Transverse colon (tissue), 4 donors: ENCODE measurements around the gene ANTKMT. TPM values are rescaled to one million over a fixed set of nuclear protein-coding genes. Genes with fewer than 3 reads are reported as not detected.

Source experiments
- DNase-seq: peaks from one replicate; pipeline ENCODE4 v3.0.0-alpha.2; 2019
- H3K27ac ChIP-seq, 4 donors: fragments of 200-600 bp; sonication (generic); 2 replicates each; pipeline ENCODE4 v1.5.1; 2016 to 2018; ENCODE audit warnings: inconsistent platforms in 4 of 4
- H3K27me3 ChIP-seq: fragments of 200-600 bp; sonication (generic); 2 replicates; pipeline ENCODE4 v1.5.1; 2017; ENCODE audit warnings: inconsistent platforms
- H3K36me3 ChIP-seq, 4 donors: fragments of 200-600 bp; sonication (generic); 2 replicates each; pipeline ENCODE4 v1.5.1; 2017 to 2019; ENCODE audit warnings: inconsistent platforms in 4 of 4
- H3K4me1 ChIP-seq, 4 donors: fragments of 200-600 bp; sonication (generic); 2 replicates each; pipeline ENCODE4 v1.5.1; 2017 to 2020; ENCODE audit warnings: inconsistent platforms in 4 of 4
- H3K4me3 ChIP-seq, 4 donors: fragments of 200-600 bp; sonication (generic); 1 replicate in 1 of 4; 2 replicates in 3 of 4; pipeline versions ENCODE4 v1.5.1 to v1.6.1; 2017 to 2019; ENCODE audit warnings: inconsistent platforms in 4 of 4
- H3K9me3 ChIP-seq, 2 donors: fragments of 200-600 bp; sonication (generic); 2 replicates each; pipeline ENCODE4 v1.5.1; 2017 to 2019; ENCODE audit warnings: inconsistent platforms in 2 of 2
- EP300 ChIP-seq: sonication (generic); formaldehyde crosslinking; IDR thresholded peaks from one replicate; pipeline ENCODE4 v1.6.1; 2017; ENCODE audit warnings: antibody characterized with exemption, low read depth
- POLR2A ChIP-seq: fragments of 450-650 bp; IDR thresholded peaks from one replicate; pipeline ENCODE4 v1.6.1; 2016; ENCODE audit warnings: antibody characterized with exemption, mild to moderate bottlenecking, moderate library complexity
- POLR2AphosphoS5 ChIP-seq, 3 donors: sonication (generic); formaldehyde crosslinking; IDR thresholded peaks; one replicate each; pipeline ENCODE4 v1.6.1; 2016; ENCODE audit warnings: antibody characterized with exemption in 3 of 3
- WGBS, 2 donors: methylation state at CpG; one replicate each; pipeline ENCODE4 v1.1.5; 2018; ENCODE audit warnings: low coverage in 1 of 2; 5-methylcytosine and 5-hydroxymethylcytosine counted together
- in situ Hi-C, 4 donors: fragments of 200-750 bp; cut with MboI; loops; one replicate each; pipeline versions ENCODE4 v1.15.0 to v1.15.1; 2017; ENCODE audit warnings: low sequenced_read_pairs in 3 of 4, low pct_ligation_motif_present in 1 of 4, low pct_unique_long_range_greater_than_20kb in 1 of 4
- intact Hi-C: fragments of 100-400 bp; cut with DNase I; formaldehyde crosslinking; loops from one replicate; pipeline ENCODE4 v1.15.1; 2023; ENCODE audit warnings: low total_unique reads
- total RNA-seq, 4 donors: library from RNA; depleted of rRNA; stranded (reverse); fragments of >200 nt; gene quantifications; one replicate each; pipeline ENCODE4 v1.1.0, GENCODE V29; 2016
- TF ChIP-seq, protein P1 (sequence below), 5 experiments: fragments of 200-600 bp in 3 of 5; fragments of 450-650 bp in 2 of 5; sonication (generic) in 3 of 5; IDR thresholded peaks; 1 replicate in 2 of 5; 2 replicates in 3 of 5; pipeline ENCODE4 v1.5.1; 2016 to 2017; ENCODE audit warnings: antibody characterized with exemption in 5 of 5, inconsistent platforms in 3 of 5, mild to moderate bottlenecking in 2 of 5, moderate library complexity in 1 of 5

The ANTKMT gene
- total RNA-seq, 4 donors from 2014 or later: 19.7 to 53.0 (median 38.2) TPM

DNA sequence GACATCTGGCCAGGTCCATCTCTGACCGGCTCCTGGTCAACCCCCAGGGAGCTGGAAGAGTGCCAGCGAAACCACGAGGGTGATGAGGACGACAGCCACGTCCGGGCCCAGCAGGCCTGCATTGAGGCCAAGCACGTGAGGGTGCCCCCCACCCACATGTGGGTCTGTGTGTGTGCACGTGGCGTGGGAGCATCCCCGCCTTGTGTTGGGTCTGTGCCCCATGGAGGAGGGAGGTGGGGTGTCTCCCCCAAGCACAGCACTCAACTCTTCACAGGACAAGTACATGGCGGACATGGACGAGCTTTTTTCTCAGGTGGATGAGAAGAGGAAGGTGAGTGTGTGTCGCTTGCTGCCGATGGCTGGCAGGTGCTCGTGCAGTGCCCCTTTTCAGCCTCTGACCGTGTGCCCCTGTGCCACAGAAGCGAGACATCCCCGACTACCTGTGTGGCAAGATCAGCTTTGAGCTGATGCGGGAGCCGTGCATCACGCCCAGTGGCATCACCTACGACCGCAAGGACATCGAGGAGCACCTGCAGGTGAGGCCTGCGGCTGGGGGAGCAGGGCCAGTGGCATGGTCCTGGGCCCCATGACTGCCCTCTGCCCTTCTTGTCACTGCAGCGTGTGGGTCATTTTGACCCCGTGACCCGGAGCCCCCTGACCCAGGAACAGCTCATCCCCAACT, 39.1 kb upstream of the ANTKMT start:
- TF ChIP-seq, protein P1, sequence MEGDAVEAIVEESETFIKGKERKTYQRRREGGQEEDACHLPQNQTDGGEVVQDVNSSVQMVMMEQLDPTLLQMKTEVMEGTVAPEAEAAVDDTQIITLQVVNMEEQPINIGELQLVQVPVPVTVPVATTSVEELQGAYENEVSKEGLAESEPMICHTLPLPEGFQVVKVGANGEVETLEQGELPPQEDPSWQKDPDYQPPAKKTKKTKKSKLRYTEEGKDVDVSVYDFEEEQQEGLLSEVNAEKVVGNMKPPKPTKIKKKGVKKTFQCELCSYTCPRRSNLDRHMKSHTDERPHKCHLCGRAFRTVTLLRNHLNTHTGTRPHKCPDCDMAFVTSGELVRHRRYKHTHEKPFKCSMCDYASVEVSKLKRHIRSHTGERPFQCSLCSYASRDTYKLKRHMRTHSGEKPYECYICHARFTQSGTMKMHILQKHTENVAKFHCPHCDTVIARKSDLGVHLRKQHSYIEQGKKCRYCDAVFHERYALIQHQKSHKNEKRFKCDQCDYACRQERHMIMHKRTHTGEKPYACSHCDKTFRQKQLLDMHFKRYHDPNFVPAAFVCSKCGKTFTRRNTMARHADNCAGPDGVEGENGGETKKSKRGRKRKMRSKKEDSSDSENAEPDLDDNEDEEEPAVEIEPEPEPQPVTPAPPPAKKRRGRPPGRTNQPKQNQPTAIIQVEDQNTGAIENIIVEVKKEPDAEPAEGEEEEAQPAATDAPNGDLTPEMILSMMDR (IDR thresholded peaks at IDR 0.05): no peak
- no peak for TF ChIP-seq POLR2AphosphoS5 (IDR thresholded peaks at IDR 0.05)
- no peak for TF ChIP-seq EP300
- no peak for TF ChIP-seq POLR2A
- Histone ChIP-seq H3K27ac (no peak overlapping the region), H3K27me3 (no peaks in the 10 kb centered on the region), H3K4me1 (peaks cover 34 to 67% (median 53%) of the 10 kb centered on the region in 4 donors), H3K36me3 (peaks cover 0 to 9% (median 0%) of the 10 kb centered on the region in 4 donors), H3K4me3 (no peak overlapping the region), H3K9me3 (no peaks in the 10 kb centered on the region)
- no peak for DNase-seq
- in situ Hi-C loops (no loop called here), intact Hi-C loops (no loop called here)
- 77% methylated on average over 28 of the region's 28 CpGs; no CpG with 5 or more reads in 1 of the 2 donors for WGBS, 2 donors

DNA sequence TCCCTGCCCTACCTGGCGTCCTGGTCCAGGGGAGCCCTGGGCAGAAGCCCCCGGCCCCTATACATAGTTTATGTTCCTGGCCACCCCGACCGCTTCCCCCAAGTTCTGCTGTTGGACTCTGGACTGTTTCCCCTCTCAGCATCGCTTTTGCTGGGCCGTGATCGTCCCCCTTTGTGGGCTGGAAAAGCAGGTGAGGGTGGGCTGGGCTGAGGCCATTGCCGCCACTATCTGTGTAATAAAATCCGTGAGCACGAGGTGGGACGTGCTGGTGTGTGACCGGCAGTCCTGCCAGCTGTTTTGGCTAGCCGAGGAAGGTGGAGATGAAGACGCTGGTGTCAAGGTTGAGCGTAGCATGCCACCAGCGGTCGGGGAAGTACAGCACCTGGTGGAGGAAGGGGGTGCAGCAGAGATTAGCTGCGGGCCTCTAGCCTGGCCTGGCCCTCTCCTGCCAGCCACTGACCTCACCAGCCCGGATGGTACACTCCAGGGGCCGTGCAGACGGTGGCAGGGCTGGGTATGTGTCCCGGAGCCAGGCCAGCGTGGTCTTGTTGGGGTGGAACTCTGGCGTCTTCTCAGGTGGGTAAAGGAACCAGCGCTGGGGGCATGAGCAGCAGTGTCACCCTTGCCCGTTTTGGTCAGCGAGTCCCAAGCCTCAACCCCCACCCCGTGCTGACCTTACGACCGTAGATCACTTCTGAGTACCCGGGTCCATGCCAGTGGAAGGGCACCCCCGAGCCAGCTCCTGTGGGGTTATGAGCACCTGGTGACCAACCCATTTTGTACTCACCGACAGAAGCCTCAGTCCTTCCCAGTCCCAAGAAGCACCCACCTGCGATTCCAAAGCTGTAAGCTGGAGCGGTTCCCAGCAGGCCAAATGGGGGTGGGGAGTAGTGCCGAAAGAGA, 38.2 kb upstream of the ANTKMT start:
- H3K27me3 ChIP-seq: no peaks in the 10 kb centered on the region
- H3K4me1 ChIP-seq: peaks cover 34 to 60% (median 47%) of the 10 kb centered on the region in 4 donors
- peak overlapping the region in 3 of 4 donors; percentile 78 to 88 (median 78) for H3K27ac ChIP-seq
- WGBS, 2 donors: 79% methylated on average over 32 of the region's 36 CpGs; no CpG with 5 or more reads in 1 of the 2 donors
- in situ Hi-C loops: no loop called here
- H3K4me3 ChIP-seq: peak overlapping the region in 3 of 4 donors; percentile 55 to 67 (median 56)
- TF ChIP-seq EP300: no peak
- H3K9me3 ChIP-seq: no peaks in the 10 kb centered on the region
- intact Hi-C loops: no loop called here
- no peak for DNase-seq
- peaks cover 0 to 9% (median 0%) of the 10 kb centered on the region in 4 donors for H3K36me3 ChIP-seq

DNA sequence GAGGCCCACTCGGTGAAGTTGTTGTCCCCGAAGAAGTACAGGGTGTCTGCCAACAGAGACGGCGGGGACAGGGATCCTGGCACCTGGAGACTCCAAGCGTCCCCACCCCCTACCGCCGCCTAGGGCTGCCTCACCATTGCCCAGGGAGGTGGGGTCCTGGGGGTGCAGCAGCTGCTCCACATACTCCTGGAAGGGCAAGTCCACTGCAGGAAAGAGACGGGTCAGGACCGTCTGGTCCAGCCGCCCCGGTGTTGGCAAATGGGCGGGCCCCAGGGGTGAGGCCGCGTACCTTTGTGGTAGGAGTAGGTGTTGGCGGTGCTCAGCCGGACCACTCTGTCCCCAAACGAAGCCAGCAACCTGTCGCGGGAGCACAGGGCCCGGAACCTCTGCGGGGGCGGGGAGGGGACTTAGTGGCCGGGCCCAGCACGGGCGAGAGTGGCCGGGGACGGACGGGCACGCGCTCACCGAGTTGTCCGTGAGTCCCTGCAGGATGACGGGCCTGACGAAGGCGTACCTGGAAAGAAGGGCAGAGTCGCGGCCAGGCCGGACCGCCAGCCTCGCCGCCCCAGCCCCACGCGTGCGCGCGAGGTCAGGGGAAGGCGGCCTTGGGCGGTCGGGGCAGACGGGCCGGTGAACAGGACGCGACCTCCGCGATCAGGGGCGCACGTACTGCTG, 37.4 kb upstream of the ANTKMT start:
- no peaks in the 10 kb centered on the region for H3K9me3 ChIP-seq
- peak overlapping the region; percentile 78 to 94 (median 83) for H3K27ac ChIP-seq
- TF ChIP-seq POLR2AphosphoS5 (IDR thresholded peaks at IDR 0.05) (peak in 2 of 3 donors; percentile 14 to 20), POLR2A (peak; percentile 16), EP300 (no peak)
- TF ChIP-seq, protein P1 (IDR thresholded peaks at IDR 0.05): no peak
- in situ Hi-C loops: no loop called here
- intact Hi-C loops: no loop called here
- no peak for DNase-seq
- WGBS, 2 donors: 16% methylated on average over 34 of the region's 57 CpGs; no CpG with 5 or more reads in 1 of the 2 donors
- H3K4me3 ChIP-seq: peak overlapping the region; percentile 55 to 76 (median 62)
- H3K4me1 ChIP-seq: peaks cover 34 to 55% (median 47%) of the 10 kb centered on the region in 4 donors
- H3K36me3 ChIP-seq: peaks cover 0 to 9% (median 0%) of the 10 kb centered on the region in 4 donors
- no peaks in the 10 kb centered on the region for H3K27me3 ChIP-seq

DNA sequence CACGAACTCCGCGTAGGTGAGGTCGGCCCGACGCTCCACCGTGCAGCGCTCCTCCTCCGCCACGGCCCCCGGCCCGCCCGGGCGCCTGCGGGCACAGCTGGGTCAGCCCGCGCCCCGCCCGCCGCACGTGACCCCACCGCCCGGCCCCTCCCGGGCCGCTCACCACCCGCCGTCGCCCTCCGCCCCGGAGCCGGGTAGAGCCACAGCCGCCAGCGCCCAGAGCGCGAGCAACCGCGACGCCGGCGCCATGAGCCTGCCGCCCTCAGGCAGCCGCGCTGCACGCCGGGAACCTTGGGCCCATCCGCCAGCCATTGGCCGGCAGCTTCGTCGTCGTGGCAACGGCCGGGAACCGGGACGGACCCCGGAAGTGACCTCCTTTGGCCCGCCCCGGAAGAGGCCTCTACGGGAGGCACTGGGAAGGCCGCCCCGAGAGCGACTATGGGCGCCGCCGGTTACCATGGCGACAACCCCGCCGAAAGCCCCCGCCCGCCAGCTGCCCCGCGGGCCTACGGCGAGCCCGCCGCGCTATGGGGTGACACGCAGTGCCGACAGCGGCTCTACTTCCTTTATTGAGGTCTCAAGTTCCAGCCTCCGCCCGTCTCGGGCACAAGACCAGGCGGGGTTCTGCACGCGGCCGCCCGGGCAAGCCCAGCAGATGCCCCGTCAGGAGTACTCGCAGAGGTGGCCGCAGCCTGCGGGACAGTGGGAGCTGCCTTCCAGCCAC, 36.7 kb upstream of the ANTKMT start, which contains the start of gene JMJD8:
Gene JMJD8 (minus strand): TSS at position 264 of the 724 bp plus-strand sequence. CDS start 15 bp downstream, at position 249.
- peak; percentile 98 for DNase-seq
- Histone ChIP-seq H3K27ac (peak within 1 kb of the TSS; percentile 78 to 94 (median 83)), H3K4me1 (peaks cover 36 to 52% (median 48%) of the 10 kb centered on the region in 4 donors), H3K27me3 (no peaks in the 10 kb centered on the region), H3K4me3 (peak within 1 kb of the TSS; percentile 55 to 90 (median 62)), H3K9me3 (no peaks in the 10 kb centered on the region), H3K36me3 (peaks cover 0 to 9% (median 0%) of the 10 kb centered on the region in 4 donors)
- no peak for TF ChIP-seq EP300
- TF ChIP-seq POLR2AphosphoS5 (IDR thresholded peaks at IDR 0.05): peak; percentile 65 to 88 (median 83)
- TF ChIP-seq POLR2A: peak; percentile 51
- intact Hi-C loops: no loop called here
- 0% methylated on average over 29 of the region's 91 CpGs; no CpG with 5 or more reads in 1 of the 2 donors for WGBS, 2 donors
- in situ Hi-C loops: no loop called here
